Peyer's patch (tissue), 4 donors: ENCODE results near the gene FAM170B.

Experiments
- CTCF ChIP-seq, 6 experiments: fragments of 450-650 bp in 4 of 6; fragments of 200-600 bp in 2 of 6; sonication (generic) in 1 of 6; IDR thresholded peaks; one replicate each; pipeline ENCODE4 v1.5.1; 2017 to 2019; ENCODE audit warnings: antibody characterized with exemption in 6 of 6, mild to moderate bottlenecking in 3 of 6, moderate library complexity in 1 of 6
- POLR2A ChIP-seq, 2 donors: fragments of 450-650 bp; IDR thresholded peaks; one replicate each; pipeline ENCODE4 v1.5.1; 2017; ENCODE audit warnings: antibody characterized with exemption in 2 of 2, mild to moderate bottlenecking in 2 of 2, moderate library complexity in 2 of 2

- TF ChIP-seq POLR2A (IDR thresholded peaks at IDR 0.05) (no peak), CTCF (IDR thresholded peaks at IDR 0.05) (no peak)
These were observed 23.4 kb upstream of the FAM170B start for GRCh38 chr10:49157229-49157628.
